Endometrium (tissue), 2 donors: ENCODE measurements around the gene CTNNA2.
A peak's percentile ranks its signal among the peaks of the same experiment; 100 is the strongest.

Experiments used
- FAIRE-seq: peaks from 2 replicates; lab custom pipeline; 2012; peaks lifted over from hg19 to GRCh38; lab: Jason Lieb, UNC
- donor health status: control.
- donor health status: control.

Gene CTNNA2

GRCh38 chr2:80291656-80292055 lies 778.8 kb downstream of the CTNNA2 start:
- FAIRE-seq: no peak

- no peak for FAIRE-seq
Observed at GRCh38 chr2:80292474-80292873, 779.6 kb downstream of the CTNNA2 start.

DNA sequence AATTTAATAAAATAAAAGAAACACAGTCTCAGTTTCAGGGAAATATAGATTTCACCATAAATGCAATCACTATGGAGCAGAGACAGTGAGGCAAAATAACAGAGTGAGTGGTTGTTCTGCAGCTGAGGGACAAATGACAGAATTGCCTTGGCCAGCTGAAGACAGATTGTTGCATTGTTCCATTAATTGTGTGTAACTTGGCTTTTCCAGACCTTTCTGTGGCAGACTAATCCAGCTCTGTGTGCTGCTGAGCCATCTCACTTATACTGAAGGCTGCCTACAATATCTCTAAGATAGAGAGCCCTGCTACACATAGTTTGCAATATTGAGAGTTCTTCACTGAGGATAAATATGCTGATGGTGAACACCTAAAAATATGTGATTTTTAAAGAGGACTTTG lies 780.2 kb downstream of the CTNNA2 start:
- FAIRE-seq: no peak

GRCh38 chr2:80298954-80299353 lies 786.1 kb downstream of the CTNNA2 start:
- FAIRE-seq: no peak

DNA sequence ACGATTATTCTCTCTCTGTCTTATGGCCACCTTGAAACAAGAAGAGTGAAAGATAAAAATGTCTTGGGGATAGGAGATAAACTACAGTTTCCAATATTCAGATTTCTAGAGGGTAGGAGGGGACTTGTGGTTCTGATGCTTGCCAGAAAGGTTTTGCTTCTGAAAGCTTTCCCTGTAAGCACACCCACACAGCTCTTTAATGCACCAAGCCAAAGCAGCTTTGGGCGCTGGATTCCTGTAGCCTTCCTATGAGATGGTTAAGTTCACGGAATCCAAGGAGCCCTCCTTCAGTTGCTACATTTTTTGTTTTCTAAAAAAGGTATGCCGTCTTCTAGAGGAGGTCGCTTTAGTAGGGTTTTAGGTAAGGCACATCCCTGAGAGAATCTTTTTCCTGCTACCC lies 786.8 kb downstream of the CTNNA2 start:
- FAIRE-seq: no peak

DNA sequence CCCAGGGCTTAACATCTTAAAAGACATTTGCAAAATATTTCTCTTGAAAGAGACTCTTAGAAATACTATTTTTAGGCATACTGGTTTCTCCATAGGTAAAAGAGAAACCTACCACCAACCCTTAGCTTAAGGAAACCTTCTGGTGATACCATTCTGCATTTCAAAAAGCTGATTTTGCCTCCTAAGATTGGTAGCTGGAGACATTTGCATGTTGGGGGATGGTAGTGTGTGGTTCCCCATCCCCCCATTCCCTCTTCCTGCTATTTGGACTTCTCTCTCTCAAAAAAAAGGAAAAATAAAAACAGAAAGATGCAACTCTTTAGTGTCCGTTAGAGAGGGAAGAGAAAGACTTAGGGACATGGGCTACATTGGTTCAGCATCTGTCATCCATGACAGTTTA lies 787.5 kb downstream of the CTNNA2 start:
- no peak for FAIRE-seq

- no peak for FAIRE-seq
Observed at GRCh38 chr2:80300954-80301353, 788.1 kb downstream of the CTNNA2 start.

DNA sequence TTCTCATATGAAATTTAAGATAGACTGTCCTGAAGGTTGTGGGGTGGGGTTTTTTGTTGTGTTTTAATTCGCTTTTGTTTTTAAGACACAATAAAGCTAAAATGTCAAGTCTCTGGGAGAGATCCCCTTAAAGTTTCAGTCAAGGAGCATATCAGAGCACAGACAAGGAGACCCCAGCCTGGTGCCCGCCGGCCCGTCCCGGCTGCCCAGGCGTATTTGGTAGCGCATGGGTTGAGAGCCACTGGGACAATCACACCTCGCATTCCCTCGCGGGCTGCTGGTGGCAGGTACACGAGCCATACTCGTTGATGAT lies 789.1 kb downstream of the CTNNA2 start:
- FAIRE-seq: no peak

DNA sequence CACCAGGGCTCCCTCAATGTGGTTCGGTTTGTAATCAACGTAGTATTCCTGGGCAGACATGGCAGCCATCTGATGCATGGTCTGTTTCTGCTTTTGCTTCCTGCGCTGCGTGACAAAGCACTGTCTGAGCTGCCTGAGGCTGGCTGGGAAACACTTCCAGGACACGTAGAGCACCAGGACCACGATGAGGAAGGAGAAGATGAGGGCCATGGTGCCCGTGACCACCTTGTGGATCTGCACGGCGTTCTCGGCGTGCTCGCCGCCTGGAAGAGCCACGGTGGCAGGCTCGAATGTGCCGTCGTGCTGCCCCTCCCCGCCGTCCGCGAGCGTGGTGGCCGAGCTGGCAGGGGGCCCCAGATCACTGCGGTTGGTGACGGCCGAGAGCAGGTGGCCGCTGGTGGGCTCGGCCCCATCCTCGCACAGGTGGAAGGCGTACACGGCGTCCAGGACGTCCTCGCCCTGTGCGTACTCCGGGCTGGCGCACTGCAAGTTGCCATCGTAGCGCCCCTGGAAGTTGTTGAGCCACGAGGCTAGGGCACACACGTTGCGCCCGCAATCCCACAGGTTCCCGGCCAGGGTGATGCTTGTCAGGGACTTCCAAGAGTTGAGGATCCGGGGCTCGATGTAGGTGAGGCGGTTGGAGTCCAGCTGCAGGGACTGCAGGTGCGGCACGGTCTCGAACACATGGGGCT lies 789.6 kb downstream of the CTNNA2 start:
- no peak for FAIRE-seq

GRCh38 chr2:80303006-80303908 lies 790.4 kb downstream of the CTNNA2 start:
- FAIRE-seq: no peak

DNA sequence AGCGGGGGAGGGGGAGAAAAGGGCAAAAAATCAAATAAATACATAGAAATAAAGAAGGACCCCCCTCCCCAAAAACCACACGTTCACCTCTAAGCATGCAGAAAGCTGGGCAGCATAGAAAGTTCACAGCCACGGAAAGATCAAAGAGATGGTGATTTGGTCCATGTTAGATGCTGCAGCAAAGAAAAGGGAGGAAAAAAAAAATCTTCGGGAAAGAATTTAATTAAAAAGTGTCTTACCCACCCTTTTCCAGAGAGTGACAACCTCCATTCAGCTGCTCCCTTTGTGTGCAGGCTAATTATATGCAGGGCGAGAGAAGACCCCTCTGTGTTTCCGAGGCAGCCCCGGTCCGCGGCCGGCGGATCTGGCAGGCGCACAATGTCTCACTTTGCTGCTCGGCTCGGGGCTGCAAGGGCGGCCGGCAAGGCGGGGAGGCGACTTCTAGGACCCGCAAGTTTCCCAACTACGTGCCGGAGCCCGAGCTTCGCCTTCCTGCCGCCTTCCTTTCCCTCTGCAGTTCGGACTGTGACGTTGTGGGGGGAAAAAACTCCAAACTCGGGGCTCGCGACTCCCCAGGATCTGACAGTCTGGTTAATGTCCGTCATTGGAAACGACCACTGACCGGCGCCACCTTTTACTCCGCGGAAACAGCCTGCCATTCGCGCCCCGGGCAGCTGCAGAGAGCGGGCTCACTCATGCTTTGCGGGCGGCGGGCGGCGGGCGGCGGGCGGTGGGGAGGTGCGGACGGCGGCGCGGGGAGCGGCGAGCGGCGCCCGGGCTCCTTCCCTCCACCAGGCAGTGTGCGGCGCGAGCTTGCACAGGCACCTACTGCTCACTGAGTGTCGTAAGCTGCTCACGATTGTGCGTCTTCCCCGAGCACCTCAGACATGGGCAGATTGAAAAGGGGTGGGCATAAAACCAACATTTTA lies 791.3 kb downstream of the CTNNA2 start, which contains the start of gene LRRTM1:
Gene LRRTM1 (minus strand): TSS at position 844 of the 929 bp plus-strand sequence. CDS start 933 bp downstream, outside the sequence.
- no peak for FAIRE-seq

DNA sequence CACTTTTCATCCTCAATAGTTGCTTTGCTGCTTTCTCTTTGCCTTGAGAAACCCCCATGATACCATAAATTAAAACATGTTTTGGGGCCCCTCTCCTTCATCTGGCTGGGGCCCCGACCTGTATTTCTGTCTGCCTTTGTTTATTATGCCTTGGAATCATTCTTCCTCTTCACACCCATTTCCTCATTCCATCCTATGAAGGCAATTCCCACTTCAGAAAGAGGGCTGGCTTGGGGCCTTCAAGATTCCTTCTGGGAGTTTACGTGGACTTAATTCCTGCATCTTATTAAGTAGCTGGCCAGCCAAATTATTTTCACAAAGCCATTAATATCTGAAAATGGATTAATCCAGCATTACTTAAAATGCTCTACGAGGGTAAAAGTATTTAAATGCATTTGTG lies 798.5 kb downstream of the CTNNA2 start:
- FAIRE-seq: no peak

GRCh38 chr2:80312282-80312839 lies 799.5 kb downstream of the CTNNA2 start:
- FAIRE-seq: no peak

GRCh38 chr2:80322311-80322920 lies 809.6 kb downstream of the CTNNA2 start:
- FAIRE-seq: no peak

- FAIRE-seq: no peak
Observed at GRCh38 chr2:80322958-80323357, 810.1 kb downstream of the CTNNA2 start.

DNA sequence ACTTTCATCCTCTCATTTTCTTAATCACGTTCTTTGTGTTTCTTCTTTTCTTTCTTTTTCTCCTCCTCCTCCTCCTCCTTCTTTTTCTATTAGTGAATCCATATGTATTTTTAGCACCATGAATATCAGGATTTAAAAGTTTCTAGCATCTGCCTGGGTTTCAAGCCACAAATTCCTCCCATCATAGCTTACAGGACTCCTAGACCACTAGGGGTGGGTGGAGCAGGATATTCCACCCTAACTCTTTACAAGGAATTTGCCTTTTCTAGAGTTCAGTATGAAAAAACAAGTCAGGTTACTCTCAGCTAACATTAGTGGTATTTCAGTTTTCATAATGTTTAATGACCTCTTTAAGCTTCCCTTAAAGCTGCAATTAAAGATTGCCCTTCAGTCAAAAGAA lies 810.8 kb downstream of the CTNNA2 start:
- FAIRE-seq: no peak

DNA sequence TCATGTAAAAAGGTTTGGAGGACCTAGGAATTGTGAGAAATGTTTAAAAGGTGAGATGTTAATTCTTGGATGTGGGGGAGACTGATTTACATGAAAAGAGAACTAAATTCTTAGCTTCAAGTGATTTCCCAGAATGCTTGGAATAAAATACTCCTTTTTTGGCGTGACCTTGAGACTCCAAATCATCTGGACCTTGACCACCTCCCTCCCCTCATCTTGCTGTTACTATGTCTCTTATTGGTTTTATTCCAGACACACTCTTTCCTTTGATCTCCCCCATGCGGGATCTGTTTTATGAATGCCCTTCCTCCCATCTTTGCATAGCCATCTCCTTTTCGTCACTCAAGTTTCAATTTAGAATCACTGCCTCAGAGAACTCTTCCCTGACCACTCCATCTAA lies 811.7 kb downstream of the CTNNA2 start:
- no peak for FAIRE-seq

- FAIRE-seq: peak; percentile 12
Observed at GRCh38 chr2:80326214-80326613, 813.4 kb downstream of the CTNNA2 start.

DNA sequence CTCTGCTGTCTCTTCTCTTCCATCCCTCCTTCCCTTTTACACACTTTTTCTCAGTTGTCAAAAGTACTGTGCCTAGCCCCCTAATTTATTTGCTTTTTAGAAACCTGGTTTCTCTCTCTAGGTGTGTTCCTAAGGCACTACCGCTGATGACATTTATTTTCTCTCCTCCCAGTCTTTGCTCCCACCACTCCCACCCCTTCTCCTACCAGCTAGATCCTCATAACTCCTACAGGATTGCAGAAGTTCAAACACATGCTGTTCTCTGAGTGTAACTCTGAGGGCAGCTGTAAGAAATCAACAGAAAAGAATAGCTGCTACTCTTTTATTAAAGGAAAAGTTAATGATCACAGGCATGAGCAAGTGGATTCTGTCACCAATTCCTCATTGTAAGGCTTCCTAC lies 814.0 kb downstream of the CTNNA2 start:
- FAIRE-seq: no peak

GRCh38 chr2:80328159-80328571 lies 815.3 kb downstream of the CTNNA2 start:
- no peak for FAIRE-seq

GRCh38 chr2:80329491-80329890 lies 816.6 kb downstream of the CTNNA2 start:
- no peak for FAIRE-seq
